ENCODE measurements around the gene DHRS1.

DNA sequence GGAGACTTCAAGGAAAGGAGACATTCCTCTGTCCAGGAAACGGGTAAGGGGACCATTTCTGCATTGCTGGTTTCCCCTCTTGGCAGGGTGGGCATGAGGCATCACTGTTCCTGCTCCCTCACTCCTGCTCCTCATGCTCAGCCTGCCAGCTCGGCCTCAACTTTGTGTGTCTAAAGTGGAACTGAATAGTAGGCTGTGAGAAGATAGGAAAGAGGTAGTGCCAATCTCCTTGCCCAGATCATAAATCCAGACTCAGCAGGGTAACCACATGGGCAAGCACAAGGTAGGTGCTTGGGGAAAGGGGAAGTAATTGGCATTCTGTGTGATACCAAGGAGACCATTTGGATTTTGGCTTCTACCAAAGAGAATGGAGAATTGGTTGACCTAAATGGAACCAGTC, 14.3 kb upstream of the DHRS1 start:
- no peak for TF ChIP-seq POLR2AphosphoS5 (IDR thresholded peaks at IDR 0.05; ENCODE audit: low read depth, low read length)
- TF ChIP-seq TAF1 (IDR thresholded peaks at IDR 0.05; ENCODE audit: borderline replicate concordance, insufficient read depth, low read length), result no peak
- no peak for TF ChIP-seq SIN3A (IDR thresholded peaks at IDR 0.05; ENCODE audit: borderline replicate concordance, insufficient read depth, low read length)

All from PFSK-1 (cell line).